DMS53 treated with DMSO at 0.1 percent for 48 hours (cell line): ENCODE measurements around the gene MACROD2.

Source experiments
- DNase-seq: peaks from one replicate; lab custom pipeline; 2025; ENCODE audit not compliant: unreplicated experiment; lab: John Stamatoyannopoulos, UW

The MACROD2 gene

GRCh38 chr20:14331646-14332045 lies 336.3 kb downstream of the MACROD2 start:
- DNase-seq: no peak

DNA sequence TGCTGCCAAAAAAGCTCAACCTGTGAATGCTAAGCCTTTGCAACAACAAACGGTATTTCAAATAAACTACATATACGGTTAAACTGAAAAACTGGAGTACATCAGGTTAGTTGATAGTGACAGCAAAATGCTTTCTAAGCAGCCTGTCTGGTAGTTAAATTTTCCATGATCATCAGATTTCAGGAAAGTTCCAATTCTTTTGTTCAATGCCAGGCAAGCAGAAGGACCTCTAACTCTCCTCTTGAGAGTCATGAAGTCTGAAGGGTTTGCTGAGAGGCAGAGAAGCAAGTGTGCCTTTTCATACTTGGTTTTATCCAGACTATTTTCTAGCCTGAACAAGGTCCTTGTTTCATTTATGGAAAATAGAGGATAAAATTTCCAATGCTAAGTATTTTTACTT lies 337.6 kb downstream of the MACROD2 start:
- DNase-seq: no peak

DNA sequence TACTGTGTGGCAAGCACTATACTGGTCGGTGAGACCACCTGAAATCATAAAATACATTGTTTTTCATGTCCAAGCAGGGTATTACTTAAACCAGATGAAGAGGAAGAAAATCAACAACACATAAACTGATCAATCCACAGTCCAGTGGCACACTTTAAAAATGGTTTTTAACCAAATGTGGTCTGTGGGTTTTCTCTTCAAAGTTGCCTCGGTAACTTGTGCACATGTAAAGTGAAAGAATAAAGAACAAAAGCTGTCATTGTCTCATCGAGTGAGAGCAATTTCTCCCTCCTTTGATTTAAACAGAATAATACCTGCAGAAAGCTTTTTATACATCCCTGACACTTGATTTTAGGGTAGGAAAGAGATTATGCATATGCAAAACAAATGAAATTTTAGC lies 338.4 kb downstream of the MACROD2 start:
- no peak for DNase-seq

DNA sequence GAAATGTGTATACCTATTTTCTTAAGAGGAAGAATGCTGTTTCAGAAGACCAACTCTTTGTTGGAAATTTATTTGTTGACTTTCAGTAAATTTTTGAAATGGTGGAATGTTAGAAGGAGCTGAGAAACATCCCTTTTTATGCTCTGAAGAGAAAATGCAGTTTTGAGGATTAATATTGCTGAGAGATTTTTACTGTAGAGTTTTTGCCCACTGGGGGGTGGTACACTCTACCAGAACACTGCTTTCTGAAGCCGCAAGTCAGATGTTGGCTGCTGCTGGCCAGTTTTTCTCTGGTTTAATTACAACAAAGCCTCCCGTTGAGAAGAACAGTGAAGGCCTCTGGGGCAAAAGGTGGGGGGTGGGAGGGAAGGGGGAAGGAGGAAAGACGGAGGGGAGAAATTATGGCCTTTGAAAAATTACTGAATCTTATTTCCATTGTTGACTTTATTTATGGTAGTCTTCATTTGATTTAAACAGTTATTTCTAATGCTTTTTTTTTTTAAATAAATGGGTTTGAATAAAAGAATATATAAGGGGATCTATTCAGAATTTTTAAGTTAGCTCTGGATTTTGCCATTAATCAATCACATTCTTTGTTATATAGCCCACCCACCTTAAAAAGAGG lies 339.1 kb downstream of the MACROD2 start:
- DNase-seq: peak; percentile 34

- no peak for DNase-seq
Measured at GRCh38 chr20:14335052-14335451, 339.7 kb downstream of the MACROD2 start.

DNA sequence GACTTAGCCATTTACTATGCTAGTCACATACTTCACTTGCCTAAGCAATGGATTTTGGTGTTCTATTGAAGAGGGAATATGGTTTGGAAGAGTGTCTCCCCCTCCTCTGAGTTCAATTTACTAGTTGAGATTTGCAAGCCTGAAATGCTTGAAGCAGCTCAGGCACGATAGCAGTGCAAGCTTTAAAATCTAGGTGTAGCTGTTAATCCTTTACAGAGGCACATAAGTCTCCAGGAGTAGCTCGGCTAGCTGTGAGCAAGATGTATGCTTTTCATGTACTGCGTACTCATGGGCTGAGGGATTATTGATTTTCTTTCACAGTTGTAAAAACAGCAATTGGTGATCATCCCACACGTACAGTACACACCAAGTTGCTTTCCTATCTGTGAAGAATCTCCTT lies 341.4 kb downstream of the MACROD2 start:
- DNase-seq: peak; percentile 47

GRCh38 chr20:14337400-14338171 lies 342.3 kb downstream of the MACROD2 start, which contains the start of gene FLRT3:
TSS of gene FLRT3 (minus strand) at chr20:14337612. CDS start at chr20:14327506, 10,106 bp downstream.
- DNase-seq: peak; percentile 94

- DNase-seq: no peak
Measured at GRCh38 chr20:14341801-14342200, 346.5 kb downstream of the MACROD2 start.

GRCh38 chr20:14342918-14343317 lies 347.6 kb downstream of the MACROD2 start:
- DNase-seq: no peak

DNA sequence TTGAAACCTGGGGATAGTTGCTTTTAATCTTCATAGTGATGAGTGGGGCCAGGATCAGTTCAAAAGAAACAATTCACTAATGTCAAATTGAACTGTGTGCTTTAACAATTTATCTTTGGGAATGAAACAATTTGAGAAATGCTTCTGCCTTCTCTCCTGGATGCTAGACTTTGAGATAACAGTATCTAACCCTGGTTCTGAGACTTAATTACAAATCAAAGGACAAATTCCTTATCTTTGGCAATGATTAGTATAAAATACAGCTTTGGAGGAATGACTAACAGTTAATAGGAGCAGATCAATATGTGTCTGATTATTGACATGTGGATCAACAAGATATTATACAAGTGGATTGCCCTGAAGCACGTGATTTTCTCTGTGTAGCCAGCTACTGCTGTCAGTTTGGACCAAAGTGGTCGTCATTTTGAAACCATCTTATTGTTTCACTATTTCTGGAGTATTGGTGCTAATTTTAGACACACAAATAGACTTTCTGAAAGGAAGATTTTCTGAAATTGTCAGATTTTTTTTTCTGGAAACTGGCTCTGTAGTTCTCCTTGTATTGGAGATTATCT lies 348.3 kb downstream of the MACROD2 start:
- no peak for DNase-seq

DNA sequence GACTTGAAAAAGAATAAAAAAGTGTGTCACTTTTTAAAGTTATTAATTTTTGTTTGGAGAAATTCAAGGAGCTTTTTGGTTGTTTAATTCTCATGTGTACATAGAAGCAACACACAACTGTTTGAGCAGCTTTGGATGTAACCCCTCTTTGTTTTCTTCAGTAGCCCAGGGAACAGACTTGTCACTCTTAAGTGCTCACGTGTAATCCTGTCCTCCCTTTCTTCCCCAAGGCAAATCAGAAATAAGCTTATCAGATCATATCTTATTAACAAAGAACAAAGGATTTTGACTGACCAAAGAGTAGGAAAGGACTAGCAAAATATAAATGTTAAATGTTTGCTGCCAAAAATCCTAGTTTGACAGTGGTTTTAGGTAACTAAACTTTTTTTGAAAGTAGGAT lies 349.4 kb downstream of the MACROD2 start:
- DNase-seq: peak; percentile 27

GRCh38 chr20:14355791-14356190 lies 360.5 kb downstream of the MACROD2 start:
- no peak for DNase-seq

- no peak for DNase-seq
Measured at GRCh38 chr20:14360416-14360815, 365.1 kb downstream of the MACROD2 start.

- DNase-seq: no peak
Measured at GRCh38 chr20:14361509-14362345, 366.4 kb downstream of the MACROD2 start.

DNA sequence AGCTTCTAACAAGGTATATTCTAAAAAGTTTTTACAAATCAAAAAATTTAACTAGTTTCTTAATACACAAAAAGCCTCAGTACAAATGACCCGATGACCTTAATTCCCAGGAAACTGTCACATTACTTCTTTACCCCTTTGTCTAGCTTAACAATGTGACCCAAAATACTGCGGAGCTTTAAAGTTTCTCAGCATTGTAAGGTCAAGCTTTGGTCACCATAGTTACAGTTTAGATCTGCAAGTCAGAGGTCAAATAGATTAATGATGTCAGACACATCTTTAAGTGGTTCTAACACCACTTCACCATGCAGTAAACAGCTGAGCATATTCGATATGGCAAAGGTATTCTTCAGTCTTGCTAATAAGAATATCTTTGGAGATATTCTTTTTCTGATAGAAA lies 378.9 kb downstream of the MACROD2 start:
- DNase-seq: no peak

- DNase-seq: peak; percentile 48
Measured at GRCh38 chr20:14375416-14375985, 380.2 kb downstream of the MACROD2 start.

GRCh38 chr20:14378326-14378725 lies 383.0 kb downstream of the MACROD2 start:
- no peak for DNase-seq

DNA sequence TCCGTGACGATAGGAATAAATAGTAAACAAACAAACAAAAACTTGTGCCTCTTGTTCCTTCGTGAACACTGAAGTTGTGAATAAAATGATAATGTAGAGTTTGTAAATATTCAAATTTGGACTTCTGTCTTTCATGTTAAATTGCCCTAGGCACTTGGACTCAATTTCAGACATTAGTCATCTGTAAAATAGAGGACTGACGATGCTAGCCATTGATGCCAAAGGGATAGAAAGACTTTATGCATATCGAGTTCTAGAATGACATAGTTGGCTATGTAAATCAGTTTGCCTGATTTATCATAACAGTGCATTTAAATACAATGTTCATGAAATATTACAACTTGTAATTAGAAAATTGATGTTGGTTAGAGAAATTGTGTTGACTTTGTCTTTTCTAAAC lies 388.0 kb downstream of the MACROD2 start:
- DNase-seq: no peak

DNA sequence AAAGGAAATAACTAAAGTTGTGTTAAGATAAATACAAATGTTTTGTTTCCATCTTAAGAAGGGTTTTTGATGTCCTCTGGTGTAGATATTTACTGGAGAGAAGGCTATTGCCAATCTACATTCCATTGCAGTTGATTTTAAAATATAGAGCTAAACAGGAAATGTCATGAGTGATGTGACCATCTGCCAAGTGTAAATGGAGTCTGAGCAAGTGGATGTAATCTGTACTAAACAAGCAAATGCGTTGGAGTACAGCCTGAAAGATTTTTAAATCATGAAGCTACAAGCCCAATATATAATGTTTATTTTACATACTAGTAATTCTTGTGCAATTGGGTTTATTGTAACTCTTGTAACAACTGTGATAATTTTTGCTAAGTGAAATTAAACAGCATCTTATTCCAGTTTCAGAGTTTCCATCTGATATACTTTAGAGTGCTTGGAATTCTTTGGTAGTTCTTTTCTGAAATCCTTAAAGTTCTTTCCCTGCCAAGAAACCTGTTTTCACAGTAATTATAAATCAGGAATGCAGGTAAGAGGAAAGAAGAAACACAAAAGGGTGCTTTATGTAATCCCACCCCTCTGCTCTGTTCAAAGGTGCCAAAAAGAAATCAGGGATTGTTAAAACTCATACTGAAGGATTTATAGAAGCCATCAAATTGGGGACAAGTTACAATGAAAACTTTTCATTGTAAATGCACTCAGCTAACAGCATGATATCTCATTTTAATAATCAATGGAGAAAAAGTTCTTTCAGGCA lies 389.3 kb downstream of the MACROD2 start:
- DNase-seq: peak; percentile 30

GRCh38 chr20:14385176-14385740 lies 389.9 kb downstream of the MACROD2 start:
- no peak for DNase-seq
